Prostate gland (tissue), 2 donors: ENCODE data around the gene COMMD10. TPM values are rescaled to one million over a fixed set of nuclear protein-coding genes. Genes with fewer than 3 reads are reported as not detected.

Experiments
- DNase-seq: peaks from one replicate; pipeline ENCODE4 v3.0.0-alpha.2; 2019; ENCODE audit warnings: low spot score
- H3K27ac ChIP-seq, 2 donors: fragments of 200-600 bp; sonication (generic); 2 replicates each; pipeline ENCODE4 v1.5.1; 2017 to 2019
- H3K27me3 ChIP-seq: fragments of 200-600 bp; sonication (generic); replicated peaks from 2 replicates; pipeline ENCODE4 v1.5.1; 2019; ENCODE audit not compliant: insufficient read depth
- H3K36me3 ChIP-seq, 2 donors: fragments of 200-600 bp; sonication (generic); 1 replicate in 1 of 2; 2 replicates in 1 of 2; pipeline versions ENCODE4 v1.5.1 to v1.8.1; 2017 to 2019
- H3K4me1 ChIP-seq: fragments of 200-600 bp; sonication (generic); replicated peaks from 2 replicates; pipeline ENCODE4 v1.5.1; 2019
- H3K4me3 ChIP-seq, 2 donors: fragments of 200-600 bp; sonication (generic); 2 replicates each; pipeline ENCODE4 v1.5.1; 2017 to 2019
- H3K9me3 ChIP-seq: fragments of 200-600 bp; sonication (generic); 2 replicates; pipeline ENCODE4 v1.5.1; 2017
- POLR2A ChIP-seq: fragments of 450-650 bp; IDR thresholded peaks from one replicate; pipeline ENCODE4 v1.6.1; 2016; ENCODE audit warnings: antibody characterized with exemption, mild to moderate bottlenecking
- POLR2AphosphoS5 ChIP-seq: sonication (generic); formaldehyde crosslinking; IDR thresholded peaks from one replicate; pipeline ENCODE4 v1.6.1; 2017; ENCODE audit warnings: antibody characterized with exemption
- WGBS: methylation state at CpG from one replicate; pipeline ENCODE4 v1.1.5; 2018; 5-methylcytosine and 5-hydroxymethylcytosine counted together
- intact Hi-C: fragments of 100-400 bp; cut with DNase I; formaldehyde crosslinking; loops from one replicate; pipeline ENCODE4 v1.14.2; 2022
- total RNA-seq, 2 donors: library from RNA; depleted of rRNA; stranded (reverse); fragments of >200 nt; gene quantifications; one replicate each; pipeline ENCODE4 v1.1.0, GENCODE V29; 2016
- TF ChIP-seq, protein P1 (sequence below), 4 experiments: fragments of 200-600 bp in 2 of 4; fragments of 450-650 bp in 2 of 4; sonication (generic) in 2 of 4; IDR thresholded peaks; 1 replicate in 3 of 4; 2 replicates in 1 of 4; pipeline ENCODE4 v1.5.1; 2016 to 2019; ENCODE audit warnings: antibody characterized with exemption in 4 of 4, mild to moderate bottlenecking in 2 of 4, moderate library complexity in 2 of 4

COMMD10 gene
- total RNA-seq, 2 donors from 2014 or later: 26.6 to 27.9 TPM

DNA sequence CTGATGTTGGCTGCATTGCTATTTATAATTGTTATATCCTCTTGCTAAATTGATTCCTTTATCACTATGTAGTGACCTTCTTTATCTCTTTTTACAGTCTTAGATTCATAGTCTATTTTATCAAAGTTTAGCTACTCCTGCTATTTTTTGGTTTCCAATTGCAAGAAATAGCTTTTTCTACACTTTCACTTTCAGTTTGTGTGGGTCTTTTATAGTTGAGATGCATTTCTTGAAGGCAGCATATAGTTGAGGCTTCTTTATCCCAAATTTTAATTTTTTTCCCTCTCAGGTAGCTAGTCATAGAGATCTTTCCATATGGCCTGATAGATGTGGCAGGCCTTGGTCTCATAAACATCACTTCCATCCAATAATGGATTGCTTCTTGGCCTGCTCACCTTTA, 228.5 kb downstream of the COMMD10 start:
- TF ChIP-seq, protein P1, sequence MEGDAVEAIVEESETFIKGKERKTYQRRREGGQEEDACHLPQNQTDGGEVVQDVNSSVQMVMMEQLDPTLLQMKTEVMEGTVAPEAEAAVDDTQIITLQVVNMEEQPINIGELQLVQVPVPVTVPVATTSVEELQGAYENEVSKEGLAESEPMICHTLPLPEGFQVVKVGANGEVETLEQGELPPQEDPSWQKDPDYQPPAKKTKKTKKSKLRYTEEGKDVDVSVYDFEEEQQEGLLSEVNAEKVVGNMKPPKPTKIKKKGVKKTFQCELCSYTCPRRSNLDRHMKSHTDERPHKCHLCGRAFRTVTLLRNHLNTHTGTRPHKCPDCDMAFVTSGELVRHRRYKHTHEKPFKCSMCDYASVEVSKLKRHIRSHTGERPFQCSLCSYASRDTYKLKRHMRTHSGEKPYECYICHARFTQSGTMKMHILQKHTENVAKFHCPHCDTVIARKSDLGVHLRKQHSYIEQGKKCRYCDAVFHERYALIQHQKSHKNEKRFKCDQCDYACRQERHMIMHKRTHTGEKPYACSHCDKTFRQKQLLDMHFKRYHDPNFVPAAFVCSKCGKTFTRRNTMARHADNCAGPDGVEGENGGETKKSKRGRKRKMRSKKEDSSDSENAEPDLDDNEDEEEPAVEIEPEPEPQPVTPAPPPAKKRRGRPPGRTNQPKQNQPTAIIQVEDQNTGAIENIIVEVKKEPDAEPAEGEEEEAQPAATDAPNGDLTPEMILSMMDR (IDR thresholded peaks at IDR 0.05): no peak
- TF ChIP-seq POLR2AphosphoS5 (no peak), POLR2A (no peak)
- Histone ChIP-seq H3K27ac (no peak overlapping the region), H3K9me3 (no peaks in the 10 kb centered on the region), H3K4me1 (no peaks in the 10 kb centered on the region), H3K4me3 (no peak overlapping the region), H3K36me3 (no peaks in the 10 kb centered on the region), H3K27me3 (no peaks in the 10 kb centered on the region)
- intact Hi-C loops: no loop called here
- no peak for DNase-seq

DNA sequence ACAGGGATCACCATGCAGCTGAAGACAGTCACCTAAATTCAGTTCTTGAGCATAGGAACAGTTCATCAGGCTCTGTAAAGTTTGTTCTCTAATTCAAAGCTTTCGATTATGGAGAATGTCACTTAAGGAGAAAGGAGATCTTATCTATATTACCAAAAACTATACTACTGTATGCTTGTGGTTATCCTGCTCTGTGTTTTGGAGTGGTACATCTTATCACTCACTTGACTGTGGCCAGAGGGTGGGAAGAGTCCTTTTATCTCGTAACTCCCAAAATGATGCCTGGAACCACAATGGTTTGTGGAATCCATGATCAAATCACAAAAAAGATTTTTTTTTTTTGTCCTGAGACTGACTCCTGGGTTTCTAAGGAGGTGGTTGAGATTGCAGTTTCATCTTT, 230.7 kb downstream of the COMMD10 start:
- no peak for DNase-seq
- intact Hi-C loops: no loop called here
- H3K27me3 ChIP-seq: no peaks in the 10 kb centered on the region

DNA sequence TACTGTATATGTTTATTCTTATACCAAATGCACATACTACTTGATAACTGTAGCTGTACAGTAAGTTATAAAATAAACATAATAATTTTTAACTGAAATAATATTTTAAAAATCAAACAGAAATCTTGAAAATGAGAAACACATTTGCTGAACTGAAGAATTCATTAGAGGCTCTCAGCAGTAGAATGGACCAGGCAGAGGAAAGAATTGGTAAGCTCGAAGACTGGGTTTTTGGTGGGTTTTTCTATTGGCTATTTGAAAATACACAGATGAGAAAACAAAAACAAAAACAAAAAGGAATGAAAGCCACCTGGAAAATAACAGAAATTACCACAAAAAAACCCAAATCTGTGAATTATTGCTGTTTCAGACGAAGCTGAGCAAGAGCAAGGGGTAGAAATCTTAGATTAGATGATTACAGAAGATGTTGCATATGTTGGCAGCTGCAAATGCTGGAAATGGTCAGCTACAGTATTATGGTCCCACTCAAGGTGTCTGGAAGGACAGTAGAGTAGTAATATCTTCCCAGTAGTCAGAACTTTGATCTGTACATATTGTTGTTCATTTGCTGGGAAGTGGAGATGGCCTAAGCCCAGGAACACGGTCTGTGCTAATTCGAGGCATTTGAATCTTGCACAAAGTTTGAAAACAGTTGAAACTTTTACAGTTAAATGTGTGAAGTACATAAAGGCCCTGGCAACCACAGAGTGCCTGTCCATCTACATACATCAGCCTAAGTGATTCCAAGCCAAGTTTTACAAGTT, 233.4 kb downstream of the COMMD10 start:
- TF ChIP-seq, protein P1 (IDR thresholded peaks at IDR 0.05): no peak
- TF ChIP-seq POLR2A (no peak), POLR2AphosphoS5 (no peak)
- Histone ChIP-seq H3K4me1 (no peaks in the 10 kb centered on the region), H3K36me3 (no peaks in the 10 kb centered on the region), H3K4me3 (no peak overlapping the region), H3K27ac (no peak overlapping the region), H3K27me3 (no peaks in the 10 kb centered on the region), H3K9me3 (no peaks in the 10 kb centered on the region)
- intact Hi-C loops: no loop called here
- 89% methylated on average over 4 of the region's 4 CpGs for WGBS
- DNase-seq: no peak

More for the DNA sequence above, 230.7 kb downstream of the COMMD10 start:
- no peak for TF ChIP-seq POLR2A
- TF ChIP-seq, protein P1 (IDR thresholded peaks at IDR 0.05): no peak
- Histone ChIP-seq H3K9me3 (no peaks in the 10 kb centered on the region), H3K4me1 (no peaks in the 10 kb centered on the region), H3K27ac (no peak overlapping the region), H3K36me3 (no peaks in the 10 kb centered on the region), H3K4me3 (no peak overlapping the region)
- 68% methylated on average over 2 of the region's 2 CpGs for WGBS

DNA sequence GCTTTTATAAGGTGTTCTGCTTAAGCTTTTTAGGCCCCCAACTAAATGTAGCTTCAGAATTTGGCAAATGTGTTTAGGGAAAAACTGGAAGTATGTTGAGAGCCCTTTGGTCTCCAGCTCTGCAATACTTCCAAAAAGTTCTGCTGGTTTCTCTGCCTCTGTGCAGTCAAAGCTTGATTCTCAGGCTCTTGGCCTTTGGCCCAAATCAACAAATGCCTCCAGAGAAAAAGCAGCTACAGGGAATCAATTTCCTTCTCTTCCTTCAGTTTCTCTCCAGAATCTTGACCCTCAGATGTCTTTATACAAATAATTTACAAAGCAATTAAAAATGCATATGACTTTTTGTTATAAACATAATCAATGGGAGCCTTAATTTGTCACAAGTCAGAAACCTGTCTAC, 235.7 kb downstream of the COMMD10 start:
- Histone ChIP-seq H3K36me3 (no peaks in the 10 kb centered on the region), H3K4me1 (no peaks in the 10 kb centered on the region), H3K27me3 (no peaks in the 10 kb centered on the region), H3K9me3 (no peaks in the 10 kb centered on the region), H3K4me3 (no peak overlapping the region), H3K27ac (no peak overlapping the region)
- no peak for DNase-seq
- TF ChIP-seq, protein P1 (IDR thresholded peaks at IDR 0.05): no peak
- TF ChIP-seq POLR2AphosphoS5: no peak
- intact Hi-C loops: no loop called here

DNA sequence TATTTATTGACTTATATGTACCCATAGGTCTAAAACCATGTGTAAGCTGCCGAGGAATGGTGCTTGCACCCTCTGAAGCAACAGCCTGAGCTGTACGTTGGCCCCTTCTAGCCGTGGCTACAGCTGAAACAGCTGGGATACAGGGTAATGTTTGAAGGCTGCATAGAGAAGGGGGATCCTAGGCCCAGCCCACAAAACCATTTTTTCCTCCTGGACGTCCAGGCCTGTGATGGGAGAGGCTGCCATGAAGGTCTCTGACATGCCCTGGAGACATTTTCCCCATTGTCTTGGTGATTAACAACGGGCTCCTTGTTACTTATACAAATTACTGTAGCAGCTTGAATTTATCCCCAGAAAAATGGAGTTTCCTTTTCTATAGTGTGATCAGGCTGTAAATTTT, 244.7 kb downstream of the COMMD10 start:
- Histone ChIP-seq H3K4me1 (no peaks in the 10 kb centered on the region), H3K9me3 (no peaks in the 10 kb centered on the region), H3K27ac (no peak overlapping the region), H3K27me3 (no peaks in the 10 kb centered on the region), H3K36me3 (peaks cover 0 to 4% of the 10 kb centered on the region in 2 donors), H3K4me3 (no peak overlapping the region)
- DNase-seq: no peak
- 97% methylated on average over 5 of the region's 5 CpGs for WGBS
- intact Hi-C loops: no loop called here
- TF ChIP-seq POLR2A: no peak
- TF ChIP-seq, protein P1 (IDR thresholded peaks at IDR 0.05): no peak
- no peak for TF ChIP-seq POLR2AphosphoS5
